ENCODE results near the gene ACTG2. TPM values are rescaled to one million over a fixed set of nuclear protein-coding genes. Genes with fewer than 3 reads are reported as not detected.

The ACTG2 gene
- total RNA-seq, 1 experiment from 2014 or later, result 0.23 TPM

- POLR2A ChIA-PET, result no interaction called here
- no peaks in the 10 kb centered on the region for H3K9me3 ChIP-seq (ENCODE audit: control insufficient read depth, insufficient read depth, low read depth, low read length)
- TF ChIP-seq SIN3A (IDR thresholded peaks at IDR 0.05; ENCODE audit: borderline replicate concordance, insufficient read depth, low read depth, low read length), result no peak
- no peak for TF ChIP-seq CTCF (IDR thresholded peaks at IDR 0.05)
- TF ChIP-seq TCF7L2 (IDR thresholded peaks at IDR 0.05; ENCODE audit: low read depth, low read length), result no peak
- TF ChIP-seq REST (IDR thresholded peaks at IDR 0.05; ENCODE audit: insufficient read depth in 1 of 2, low read depth in 2 of 2, low read length in 1 of 2), result no peak
- no peak for TF ChIP-seq POLR2AphosphoS5 (IDR thresholded peaks at IDR 0.05; ENCODE audit: low read depth, low read length)
- intact Hi-C loops (cut with micrococcal nuclease; ENCODE audit: unreplicated experiment) (no loop called here), in situ Hi-C loops (cut with HindIII; ENCODE audit: low pct_unique_long_range_greater_than_20kb, low sequenced_read_pairs) (no loop called here)
- H3K27me3 ChIP-seq (ENCODE audit: control insufficient read depth, insufficient read depth, low read length), result no peaks in the 10 kb centered on the region
- H3K4me1 ChIP-seq (ENCODE audit: control insufficient read depth, insufficient read depth, low read length), result no peaks in the 10 kb centered on the region
- CTCF ChIA-PET, result no interaction called here
- peaks cover 5% of the 10 kb centered on the region; the same call in 1 of the 2 replicates for H3K36me3 ChIP-seq (ENCODE audit: control insufficient read depth, insufficient read depth, low read length)
- DNase-seq (ENCODE audit: low read depth, low spot score), result no peak
- no TSS peak for BruUV-seq (replicated peaks)
- no peak overlapping the region for H3K4me3 ChIP-seq (ENCODE audit: low read depth in 2 of 2, low read length in 2 of 2)
- no peak for ATAC-seq
- H3K27ac ChIP-seq (ENCODE audit: low read length), result no peak overlapping the region
Observed at GRCh38 chr2:73942664-73943063, 49.9 kb downstream of the ACTG2 start.

- H3K4me1 ChIP-seq (ENCODE audit: control insufficient read depth, insufficient read depth, low read length), result no peaks in the 10 kb centered on the region
- in situ Hi-C loops (cut with HindIII; ENCODE audit: low pct_unique_long_range_greater_than_20kb, low sequenced_read_pairs), result no loop called here
- no peak for DNase-seq (ENCODE audit: low read depth, low spot score)
- no peak for ATAC-seq
- intact Hi-C loops (cut with micrococcal nuclease; ENCODE audit: unreplicated experiment), result no loop called here
- no peaks in the 10 kb centered on the region for H3K27me3 ChIP-seq (ENCODE audit: control insufficient read depth, insufficient read depth, low read length)
- no peak overlapping the region for H3K4me3 ChIP-seq (ENCODE audit: low read depth in 2 of 2, low read length in 2 of 2)
- ChIA-PET CTCF (no interaction called here), POLR2A (no interaction called here)
- H3K27ac ChIP-seq (ENCODE audit: low read length), result no peak overlapping the region
- no peak for TF ChIP-seq REST (IDR thresholded peaks at IDR 0.05; ENCODE audit: insufficient read depth in 1 of 2, low read depth in 2 of 2, low read length in 1 of 2)
- TF ChIP-seq CTCF (IDR thresholded peaks at IDR 0.05), result no peak
- no peak for TF ChIP-seq SIN3A (IDR thresholded peaks at IDR 0.05; ENCODE audit: borderline replicate concordance, insufficient read depth, low read depth, low read length)
- TF ChIP-seq POLR2AphosphoS5 (IDR thresholded peaks at IDR 0.05; ENCODE audit: low read depth, low read length), result no peak
- no peak for TF ChIP-seq TCF7L2 (IDR thresholded peaks at IDR 0.05; ENCODE audit: low read depth, low read length)
- no peaks in the 10 kb centered on the region for H3K9me3 ChIP-seq (ENCODE audit: control insufficient read depth, insufficient read depth, low read depth, low read length)
- H3K36me3 ChIP-seq (ENCODE audit: control insufficient read depth, insufficient read depth, low read length), result peaks cover 12% of the 10 kb centered on the region; the same call in 1 of the 2 replicates
- no TSS peak for BruUV-seq (replicated peaks)
Observed at GRCh38 chr2:73944714-73945113, 51.9 kb downstream of the ACTG2 start.

Measured in Panc1 (cell line).